Neural progenitor cell (in vitro differentiated cells): ENCODE data around the gene TMEM240.

Experiments used
- CTCF ChIP-seq: fragments of 200-600 bp; sonication (generic); IDR thresholded peaks from 2 replicates; pipeline ENCODE4 v1.5.1; 2017; ENCODE audit warnings: antibody characterized with exemption, mild to moderate bottlenecking
- EZH2phosphoT487 ChIP-seq: fragments of 200-600 bp; sonication (generic); IDR thresholded peaks from 2 replicates; pipeline ENCODE4 v1.6.1; 2017; ENCODE audit warnings: antibody characterized with exemption

- TF ChIP-seq EZH2phosphoT487 (no peak), CTCF (no peak)
Measured at GRCh38 chr1:1491601-1492000, 48.8 kb downstream of the TMEM240 start.
